Colonic mucosa (tissue), 4 donors: ENCODE data around the gene STEAP4. TPM values are rescaled to one million over a fixed set of nuclear protein-coding genes. Genes with fewer than 3 reads are reported as not detected.

Experiments used
- DNase-seq: peaks from one replicate; pipeline ENCODE4 v3.0.0-alpha.2; 2020
- H3K27ac ChIP-seq: fragments of 200-600 bp; one replicate; pipeline ENCODE4 v1.8.0; 2021
- H3K27me3 ChIP-seq: fragments of 200-600 bp; one replicate; pipeline ENCODE4 v1.8.0; 2021
- H3K36me3 ChIP-seq: fragments of 200-600 bp; one replicate; pipeline ENCODE4 v1.8.0; 2021
- H3K4me1 ChIP-seq: fragments of 200-600 bp; one replicate; pipeline ENCODE4 v1.8.0; 2021; ENCODE audit warnings: mild to moderate bottlenecking
- H3K4me3 ChIP-seq: fragments of 200-600 bp; one replicate; pipeline ENCODE4 v1.8.0; 2021
- H3K9ac ChIP-seq, 2 donors: one replicate each; pipeline ENCODE4 v1.7.0; 2013; ENCODE audit warnings: control low read depth in 2 of 2, low read depth in 2 of 2, low read length in 2 of 2
- H3K9me3 ChIP-seq: fragments of 200-600 bp; one replicate; pipeline ENCODE4 v1.8.0; 2021
- CTCF ChIP-seq: fragments of 200-600 bp; IDR thresholded peaks from one replicate; pipeline ENCODE4 v1.8.0; 2022; ENCODE audit warnings: antibody characterized with exemption, mild to moderate bottlenecking
- intact Hi-C: fragments of 100-400 bp; cut with DNase I; formaldehyde crosslinking; loops from one replicate; pipeline ENCODE4 v1.14.1; 2022
- total RNA-seq, 2 donors: library from RNA; stranded (reverse); fragmentation: NEBNext Ultra II Directional in 1 of 2; extraction: Animal tissue kit (Norgen Biotek cat#: 25700) in 1 of 2; gene quantifications; one replicate each; pipeline ENCODE4 v1.2.1, GENCODE V29; 2021
- donor health status: healthy.
- donor health status: DM: no; HTN: no; CAD: no.
- donor health status: DM: no; HTN: no; CAD: no.

Gene STEAP4
- total RNA-seq, 2 donors from 2014 or later, result 3.1 to 3.5 TPM

- H3K9ac ChIP-seq, result no peak overlapping the region
- intact Hi-C loops, result no loop called here
- H3K9me3 ChIP-seq, result no peaks in the 10 kb centered on the region
- H3K4me1 ChIP-seq, result no peaks in the 10 kb centered on the region
- no peak overlapping the region for H3K27ac ChIP-seq
- TF ChIP-seq CTCF, result no peak
- H3K4me3 ChIP-seq, result peak overlapping the region; percentile 1
- no peak for DNase-seq
- no peaks in the 10 kb centered on the region for H3K27me3 ChIP-seq
- no peaks in the 10 kb centered on the region for H3K36me3 ChIP-seq
Observed at GRCh38 chr7:88223265-88223664, 83.4 kb downstream of the STEAP4 start.

Other genes starting within 250 kb of the STEAP4 start
- 100 to 1,000 TPM; 609 to 801 TPM for gene SRI, start 86.9 kb downstream of the STEAP4 start, total RNA-seq